ENCODE data around the gene GIN1.
A peak's percentile ranks its signal among the peaks of the same experiment; 100 is the strongest.
"Not testable (repeated sequence)": the region's sequence is repeated elsewhere in the genome, so short reads cannot be mapped to it uniquely, and the experiment has no call there.

GIN1 gene, protein sequence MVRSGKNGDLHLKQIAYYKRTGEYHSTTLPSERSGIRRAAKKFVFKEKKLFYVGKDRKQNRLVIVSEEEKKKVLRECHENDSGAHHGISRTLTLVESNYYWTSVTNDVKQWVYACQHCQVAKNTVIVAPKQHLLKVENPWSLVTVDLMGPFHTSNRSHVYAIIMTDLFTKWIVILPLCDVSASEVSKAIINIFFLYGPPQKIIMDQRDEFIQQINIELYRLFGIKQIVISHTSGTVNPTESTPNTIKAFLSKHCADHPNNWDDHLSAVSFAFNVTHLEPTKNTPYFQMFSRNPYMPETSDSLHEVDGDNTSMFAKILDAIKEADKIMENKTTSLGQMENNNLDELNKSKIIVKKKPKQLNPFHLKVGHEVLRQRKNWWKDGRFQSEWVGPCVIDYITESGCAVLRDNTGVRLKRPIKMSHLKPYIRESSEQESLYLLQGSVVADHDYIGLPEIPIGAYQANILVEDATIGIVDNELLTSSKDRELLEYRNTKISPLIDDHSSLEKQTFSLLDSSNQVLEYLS

GRCh38 chr5:103119765-103120606 lies at the start of gene GIN1, which contains the start of gene PPIP5K2:
GIN1 (minus strand) TSS chr5:103120138; CDS start chr5:103108707, 11,431 bp downstream.
PPIP5K2 (plus strand) TSS chr5:103120301; CDS start chr5:103129590, 9,289 bp downstream.
- peak; percentile 98 for DNase-seq

- peak; percentile 64 to 81 for DNase-seq
Observed at GRCh38 chr5:103166706-103167105, 46.8 kb upstream of the GIN1 start.

DNA sequence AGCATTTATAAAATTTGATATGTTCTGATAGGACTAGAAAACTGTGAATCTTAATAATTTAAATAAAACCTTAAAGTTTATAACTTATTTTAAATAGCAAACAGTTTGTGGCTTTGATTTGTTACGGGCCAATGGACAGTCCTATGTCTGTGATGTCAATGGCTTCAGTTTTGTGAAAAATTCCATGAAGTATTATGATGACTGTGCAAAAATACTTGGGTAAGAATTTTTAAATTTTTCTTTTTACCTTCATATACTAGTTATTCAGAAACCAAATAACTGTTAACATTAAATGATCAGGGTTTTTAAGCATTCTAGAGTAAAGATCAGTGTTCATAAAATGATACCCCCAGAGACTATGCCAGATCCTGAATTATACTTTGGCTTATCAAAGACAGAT lies 31.2 kb upstream of the GIN1 start:
- DNase-seq = no peak

- no peak for DNase-seq
Observed at GRCh38 chr5:103148213-103148612, 28.3 kb upstream of the GIN1 start.

- DNase-seq = peak; percentile 30 to 48
Observed at GRCh38 chr5:103145196-103145595, 25.3 kb upstream of the GIN1 start.

DNA sequence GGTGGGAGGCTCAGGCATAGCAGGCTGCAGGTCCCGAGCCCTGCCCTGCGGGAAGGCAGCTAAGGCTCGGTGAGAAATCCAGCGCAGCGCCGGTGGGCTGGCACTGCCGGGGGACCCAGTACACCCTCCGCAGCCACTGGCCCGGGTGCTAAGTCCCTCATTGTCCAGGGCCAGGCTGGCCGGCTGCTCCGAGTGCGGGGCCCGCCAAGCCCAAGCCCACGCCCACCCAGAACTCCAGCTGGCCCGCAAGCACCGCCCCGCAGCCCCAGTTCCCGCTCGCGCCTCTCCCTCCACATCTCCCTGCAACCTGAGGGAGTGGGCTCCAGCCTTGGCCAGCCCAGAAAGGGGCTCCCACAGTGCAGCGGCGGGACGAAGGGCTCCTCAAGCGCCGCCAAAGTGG lies 22.2 kb upstream of the GIN1 start:
- DNase-seq = not testable (repeated sequence)

DNA sequence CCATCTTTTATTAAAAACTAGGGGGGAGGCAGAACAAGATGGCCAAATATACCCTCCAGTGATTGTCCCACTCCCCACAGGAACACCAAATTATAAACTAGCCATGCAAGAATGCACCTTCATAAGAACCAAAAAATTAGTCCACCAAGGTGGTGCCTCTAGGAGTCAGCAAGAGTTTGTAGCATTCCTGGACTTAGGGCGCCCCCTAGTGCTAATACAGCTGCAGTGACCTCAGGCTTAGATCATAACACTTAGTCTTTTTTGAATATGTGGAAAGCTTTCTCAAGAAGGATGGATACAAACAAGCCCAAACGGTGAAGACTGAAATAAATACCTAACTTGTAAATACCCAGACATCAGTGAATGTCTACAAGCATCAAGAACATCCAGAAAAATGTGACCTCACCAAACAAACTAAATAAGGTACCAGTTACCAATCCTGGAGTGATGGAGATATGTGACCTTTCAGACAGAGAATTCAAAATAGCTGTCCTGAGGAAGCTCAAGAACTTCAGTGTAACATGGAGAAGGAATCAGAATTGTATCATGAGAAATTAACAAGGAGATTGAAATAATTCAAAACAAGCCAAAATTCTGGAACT lies 19.4 kb upstream of the GIN1 start:
- peak; percentile 61 to 90 for DNase-seq

GRCh38 chr5:103138202-103138690 lies 18.3 kb upstream of the GIN1 start:
- DNase-seq = no peak

DNA sequence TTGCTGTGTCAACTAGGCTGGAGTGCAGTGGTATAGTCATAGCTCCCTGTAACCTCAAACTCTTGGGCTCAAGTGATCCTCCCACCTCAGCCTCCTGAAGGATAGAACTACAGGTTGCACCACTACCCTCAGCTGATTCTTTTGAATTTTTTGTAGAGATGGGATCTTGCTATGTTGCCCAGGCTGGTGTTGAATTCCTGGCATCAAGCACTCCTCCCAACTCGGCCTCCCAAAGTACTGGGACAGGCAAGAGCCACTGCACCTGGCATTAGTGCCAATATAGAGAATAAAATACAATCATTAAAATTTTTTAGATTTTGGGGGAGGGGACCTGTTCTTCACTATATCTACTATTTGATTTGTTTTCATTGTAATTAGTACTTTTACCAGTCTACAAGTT lies 15.5 kb upstream of the GIN1 start:
- no peak for DNase-seq

DNA sequence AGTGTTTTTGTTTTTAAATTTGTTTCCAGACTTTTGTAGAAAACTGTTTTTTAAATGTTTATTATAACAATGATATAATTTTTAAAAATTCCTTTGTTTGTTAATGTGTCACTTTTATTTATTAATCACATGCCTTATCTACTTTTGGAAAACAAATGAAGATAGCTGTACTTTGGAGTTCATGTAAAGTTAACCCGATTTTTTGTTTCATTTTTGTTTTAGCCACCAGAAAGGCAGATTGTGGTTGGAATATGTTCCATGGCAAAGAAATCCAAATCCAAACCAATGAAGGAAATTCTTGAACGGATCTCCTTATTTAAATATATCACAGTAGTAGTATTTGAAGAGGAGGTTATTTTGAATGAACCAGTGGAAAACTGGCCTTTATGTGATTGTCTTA lies 13.3 kb upstream of the GIN1 start:
- no peak for DNase-seq

- DNase-seq = no peak
Observed at GRCh38 chr5:103132684-103133083, 12.7 kb upstream of the GIN1 start.

DNA sequence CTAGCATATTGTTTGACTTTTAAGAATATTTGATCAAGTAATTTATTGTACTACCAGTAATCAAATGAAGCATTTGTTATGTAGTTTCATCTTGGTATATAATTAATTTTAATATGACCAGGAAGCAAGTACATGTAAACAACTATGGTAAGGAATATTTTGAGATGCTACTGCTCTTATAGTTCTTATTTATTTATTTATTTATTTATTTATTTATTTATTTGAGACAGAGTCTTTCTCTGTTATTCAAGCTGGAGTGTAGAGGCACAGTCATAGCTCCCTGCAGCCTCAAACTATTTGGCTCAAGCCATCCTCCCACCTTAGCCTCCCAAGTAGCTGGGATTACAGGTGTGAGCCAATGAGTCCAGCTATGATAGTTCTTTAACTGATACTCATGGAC lies 8.3 kb upstream of the GIN1 start:
- DNase-seq = no peak

DNA sequence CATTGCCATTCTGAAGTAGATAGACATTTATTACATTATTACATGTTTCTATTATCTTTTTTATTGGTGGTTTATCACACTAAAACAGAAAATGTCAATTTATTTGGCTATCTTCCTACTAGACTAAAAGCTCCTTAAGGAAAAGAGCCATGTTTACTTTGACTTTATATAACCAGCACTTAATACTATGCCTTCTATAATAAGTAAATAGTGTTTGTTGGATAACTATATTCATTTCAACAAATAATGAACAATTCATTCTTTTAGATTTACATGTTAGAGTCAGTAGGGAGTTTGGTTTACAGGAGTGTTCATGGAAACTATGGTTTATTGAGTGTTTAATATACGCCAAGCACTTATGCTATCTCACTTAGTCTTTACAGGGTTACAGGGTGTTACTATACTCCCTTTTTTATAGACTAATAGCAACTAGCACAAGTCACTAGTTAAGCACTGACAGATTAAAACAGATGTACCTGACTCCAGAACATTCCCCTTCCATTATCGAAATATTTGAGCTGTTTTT lies 7.4 kb upstream of the GIN1 start:
- DNase-seq = no peak

DNA sequence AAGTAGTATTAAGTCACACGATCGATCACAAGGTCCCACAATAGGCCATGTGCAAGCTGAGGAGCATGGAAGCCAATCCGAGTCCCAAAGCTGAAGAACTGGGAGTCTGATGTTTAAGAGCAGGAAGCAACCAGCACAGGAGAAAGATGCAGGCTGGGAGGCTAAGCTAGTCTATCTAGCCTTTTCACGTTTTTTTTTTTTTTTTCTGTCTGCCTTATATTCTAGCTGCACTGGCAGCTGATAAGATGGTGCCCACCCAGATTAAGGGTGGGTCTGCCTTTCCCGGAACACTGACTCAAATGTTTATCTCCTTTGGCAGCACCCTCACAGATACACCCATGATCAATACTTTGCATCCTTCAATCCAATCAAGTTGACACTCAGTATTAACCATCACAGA lies 6.6 kb upstream of the GIN1 start:
- no peak for DNase-seq

- DNase-seq = no peak
Observed at GRCh38 chr5:103122242-103122641, 2.3 kb upstream of the GIN1 start.

DNA sequence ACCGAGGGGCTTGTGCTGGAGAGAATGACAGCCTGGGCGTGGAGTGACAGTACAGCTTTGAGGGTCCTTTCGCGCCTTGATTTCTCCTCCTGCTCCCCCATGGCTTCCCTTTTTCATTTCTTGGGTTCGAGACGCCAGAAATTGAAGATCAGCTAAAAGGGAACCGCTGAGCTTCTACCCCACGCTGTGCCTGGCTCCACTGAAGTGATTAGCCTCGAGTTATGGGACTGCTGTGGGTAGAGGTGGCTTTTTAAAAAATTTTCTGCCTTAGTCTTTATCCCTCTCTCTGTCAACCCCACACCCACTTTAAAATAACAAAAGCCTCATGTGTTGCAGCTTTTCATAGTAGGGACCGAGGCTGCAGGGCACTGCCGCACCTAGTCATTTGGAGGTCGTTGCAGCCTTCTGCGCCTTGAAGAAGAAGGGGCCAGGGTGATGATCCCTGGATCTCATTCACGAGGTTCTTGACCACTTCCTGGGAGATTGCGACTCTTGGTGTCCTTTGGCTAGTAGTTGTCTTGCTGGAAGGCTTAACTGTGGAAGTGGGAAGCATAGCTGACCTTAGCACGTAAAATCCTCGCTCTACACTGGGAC lies 766 bp upstream of the GIN1 start:
- DNase-seq = peak; percentile 27 to 48

- peak; percentile 27 to 45 for DNase-seq
Observed at GRCh38 chr5:103119070-103119764, 721 bp downstream of the GIN1 start.

- no peak for DNase-seq
Observed at GRCh38 chr5:103117471-103117991, 2.4 kb downstream of the GIN1 start.

- DNase-seq = no peak
Observed at GRCh38 chr5:103114440-103114839, 5.5 kb downstream of the GIN1 start.

- DNase-seq = no peak
Observed at GRCh38 chr5:103112910-103113309, 7.0 kb downstream of the GIN1 start.

DNA sequence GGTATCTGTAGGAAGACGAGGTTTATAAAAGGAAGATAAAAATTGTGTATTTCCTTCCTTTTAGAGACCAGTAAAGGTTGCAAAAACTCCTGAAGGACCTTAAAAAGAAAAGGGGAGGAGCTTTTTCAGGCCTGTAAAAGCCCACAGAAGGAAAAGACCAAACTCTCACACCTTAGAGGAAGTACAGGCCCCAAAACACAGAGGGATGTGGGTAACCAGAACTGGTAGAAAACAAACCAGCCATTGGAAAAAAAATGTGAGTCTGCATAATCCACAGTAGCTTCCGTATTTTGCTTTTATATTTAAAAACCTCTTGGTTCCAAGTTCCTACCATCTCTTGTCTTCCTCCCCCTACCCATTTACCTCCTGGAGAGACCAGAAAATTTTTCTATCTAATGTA lies 8.5 kb downstream of the GIN1 start:
- peak in 1 of 2 donors; percentile 9 for DNase-seq

Measured in inflammatory macrophage treated with lipopolysaccharide for 1 hour (primary cell).